Activated naive CD8-positive, alpha-beta T cell (primary cell): ENCODE data around the gene TSPAN19.
"Not testable (repeated sequence)": the region's sequence is repeated elsewhere in the genome, so short reads cannot be mapped to it uniquely, and the experiment has no call there.

Source experiments
- H3K27ac Mint-ChIP-seq: one replicate; pipeline ENCODE4 v1.8.0; 2021; ENCODE audit warnings: mixed read lengths
- H3K27me3 Mint-ChIP-seq: one replicate; pipeline ENCODE4 v1.8.0; 2021; ENCODE audit warnings: mixed read lengths
- H3K36me3 Mint-ChIP-seq: one replicate; pipeline ENCODE4 v1.8.0; 2021; ENCODE audit warnings: mixed read lengths
- H3K4me1 Mint-ChIP-seq: one replicate; pipeline ENCODE4 v1.8.0; 2021; ENCODE audit warnings: low read depth, mixed read lengths
- H3K4me3 Mint-ChIP-seq: one replicate; pipeline ENCODE4 v1.8.0; 2021; ENCODE audit warnings: mild to moderate bottlenecking, mixed read lengths
- H3K9me3 Mint-ChIP-seq: one replicate; pipeline ENCODE4 v1.8.0; 2021; ENCODE audit warnings: low read depth, mixed read lengths

TSPAN19 gene

DNA sequence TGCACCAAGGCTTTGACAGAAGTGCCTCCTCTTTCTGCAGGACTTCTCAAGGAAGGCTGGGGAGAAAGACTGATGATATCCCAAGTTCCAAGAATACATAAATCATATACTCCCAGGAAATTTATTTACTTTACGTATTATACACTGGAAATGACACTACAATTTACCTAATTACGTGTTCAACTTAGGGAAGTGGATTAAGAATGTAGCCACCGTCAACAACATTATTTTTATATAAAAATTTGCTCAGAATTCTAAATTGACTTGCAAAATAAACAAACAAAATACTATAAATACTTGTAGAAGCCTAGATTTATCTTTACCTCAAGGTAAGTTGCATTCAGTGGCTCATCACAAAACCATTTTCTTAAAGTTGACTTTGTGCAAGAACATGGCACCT is 18.9 kb downstream of the TSPAN19 start:
- H3K27me3 Mint-ChIP-seq, result no peaks in the 10 kb centered on the region

DNA sequence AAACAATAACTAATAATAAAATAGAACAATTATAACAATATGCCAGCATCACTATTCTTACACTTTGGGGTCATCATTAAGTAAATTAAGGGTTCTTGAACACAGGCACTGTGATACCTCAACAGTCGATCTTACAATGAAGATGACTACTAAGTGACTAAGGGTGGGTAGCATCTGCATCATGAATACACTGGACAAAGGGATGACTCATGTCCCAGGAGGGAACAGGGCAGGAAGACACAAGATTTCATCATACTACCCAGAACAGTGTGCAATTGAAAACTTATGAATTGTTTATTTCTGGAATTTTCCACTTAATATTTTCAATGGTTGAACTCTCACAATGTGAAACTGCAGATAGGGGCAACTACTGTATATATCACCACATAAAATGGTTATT is 19.7 kb downstream of the TSPAN19 start:
- Mint-ChIP-seq H3K36me3 (no peaks in the 10 kb centered on the region), H3K9me3 (no peaks in the 10 kb centered on the region), H3K4me3 (no peak overlapping the region), H3K4me1 (no peaks in the 10 kb centered on the region), H3K27ac (no peak overlapping the region), H3K27me3 (no peaks in the 10 kb centered on the region)

More for the DNA sequence above, 18.9 kb downstream of the TSPAN19 start:
- Mint-ChIP-seq H3K27ac (no peak overlapping the region), H3K4me1 (no peaks in the 10 kb centered on the region), H3K4me3 (no peak overlapping the region), H3K9me3 (no peaks in the 10 kb centered on the region), H3K36me3 (no peaks in the 10 kb centered on the region)

DNA sequence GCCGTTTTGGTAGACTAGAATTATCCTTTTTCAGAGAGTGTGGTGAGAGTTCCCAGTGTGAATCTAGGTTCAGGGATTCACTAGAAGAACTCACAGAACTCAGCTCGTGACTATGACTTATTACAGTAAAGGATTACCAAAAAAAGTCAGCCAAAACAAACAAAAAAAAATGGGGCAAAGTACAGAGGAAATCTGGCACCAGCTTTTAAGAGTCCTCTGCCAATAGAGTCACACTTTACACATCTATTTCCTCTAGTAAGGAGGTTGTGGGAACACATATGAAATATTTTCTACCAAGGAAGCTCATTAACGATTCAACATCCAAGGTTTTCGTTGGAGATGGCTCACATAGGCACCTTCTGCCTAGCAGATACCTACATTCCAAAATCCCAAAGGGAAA is 28.2 kb downstream of the TSPAN19 start:
- H3K27me3 Mint-ChIP-seq, result no peaks in the 10 kb centered on the region
- no peaks in the 10 kb centered on the region for H3K4me1 Mint-ChIP-seq
- H3K36me3 Mint-ChIP-seq, result no peaks in the 10 kb centered on the region
- no peaks in the 10 kb centered on the region for H3K9me3 Mint-ChIP-seq
- no peak overlapping the region for H3K4me3 Mint-ChIP-seq
- H3K27ac Mint-ChIP-seq, result no peak overlapping the region

DNA sequence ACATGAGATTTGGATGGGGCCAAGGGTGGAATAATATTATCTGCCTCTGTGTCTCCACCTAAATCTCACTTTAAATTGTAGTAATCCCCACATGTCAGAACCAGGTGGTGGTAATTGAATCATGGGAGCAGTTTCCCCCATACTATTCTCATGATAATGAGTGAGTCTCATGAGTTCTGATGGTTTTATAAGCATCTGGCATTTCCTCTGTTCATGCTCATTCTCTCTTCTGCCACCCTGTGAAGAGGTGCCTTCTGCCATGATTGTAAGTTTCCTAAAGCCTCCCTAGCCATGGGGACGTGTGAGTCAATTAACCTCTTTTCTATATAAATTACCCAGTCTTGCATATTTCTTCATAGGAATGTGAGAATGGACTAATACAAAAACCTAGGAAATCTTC is 29.9 kb downstream of the TSPAN19 start:
- no peaks in the 10 kb centered on the region for H3K9me3 Mint-ChIP-seq

DNA sequence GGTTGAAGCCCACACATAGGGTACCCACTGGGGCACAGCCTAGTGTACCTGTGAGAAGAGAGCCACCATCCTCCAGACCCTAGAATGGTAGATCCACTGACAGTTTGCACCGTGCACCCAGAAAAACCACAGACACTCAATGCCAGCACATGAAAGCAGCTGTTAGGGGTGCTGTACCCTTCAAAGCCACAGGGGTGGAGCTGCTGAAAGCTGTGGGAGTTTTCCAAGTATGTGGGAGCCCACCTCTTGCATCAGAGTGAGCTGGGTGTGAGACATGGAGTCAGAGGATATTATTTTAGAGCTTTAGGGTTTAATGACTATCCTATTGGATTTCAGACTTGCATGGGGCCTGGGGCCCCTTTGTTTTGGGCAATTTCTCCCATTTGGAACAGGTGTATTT is 30.5 kb downstream of the TSPAN19 start:
- H3K27ac Mint-ChIP-seq, result no peak overlapping the region
- H3K9me3 Mint-ChIP-seq, result no peaks in the 10 kb centered on the region
- no peaks in the 10 kb centered on the region for H3K27me3 Mint-ChIP-seq
- no peaks in the 10 kb centered on the region for H3K36me3 Mint-ChIP-seq
- H3K4me3 Mint-ChIP-seq, result no peak overlapping the region
- H3K4me1 Mint-ChIP-seq, result no peaks in the 10 kb centered on the region

More for the DNA sequence above, 29.9 kb downstream of the TSPAN19 start:
- H3K27ac Mint-ChIP-seq, result no peak overlapping the region
- H3K4me1 Mint-ChIP-seq, result no peaks in the 10 kb centered on the region
- no peaks in the 10 kb centered on the region for H3K36me3 Mint-ChIP-seq
- no peaks in the 10 kb centered on the region for H3K27me3 Mint-ChIP-seq
- H3K4me3 Mint-ChIP-seq, result no peak overlapping the region

DNA sequence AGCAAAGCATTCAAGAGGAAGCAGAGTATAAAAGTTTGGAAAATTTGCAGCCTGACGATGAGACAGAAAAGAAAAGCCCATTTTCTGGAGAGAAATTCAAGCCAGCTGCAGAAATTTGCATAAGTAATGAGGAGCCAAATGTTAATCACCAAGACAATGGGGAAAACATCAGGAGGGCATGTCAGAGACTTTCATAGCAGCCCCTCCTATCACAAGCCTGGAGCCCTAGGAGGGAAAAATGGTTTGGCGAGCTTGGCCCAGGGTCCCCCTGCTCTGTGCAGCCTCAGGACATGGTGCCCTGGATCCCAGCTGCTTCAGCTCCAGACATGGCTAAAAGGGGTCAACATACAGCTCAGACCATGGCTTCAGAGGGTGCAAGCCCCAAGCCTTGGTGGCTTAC is 31.0 kb downstream of the TSPAN19 start:
- not testable (repeated sequence) for H3K27ac Mint-ChIP-seq, H3K27me3 Mint-ChIP-seq, H3K4me3 Mint-ChIP-seq, H3K4me1 Mint-ChIP-seq, H3K9me3 Mint-ChIP-seq, H3K36me3 Mint-ChIP-seq

DNA sequence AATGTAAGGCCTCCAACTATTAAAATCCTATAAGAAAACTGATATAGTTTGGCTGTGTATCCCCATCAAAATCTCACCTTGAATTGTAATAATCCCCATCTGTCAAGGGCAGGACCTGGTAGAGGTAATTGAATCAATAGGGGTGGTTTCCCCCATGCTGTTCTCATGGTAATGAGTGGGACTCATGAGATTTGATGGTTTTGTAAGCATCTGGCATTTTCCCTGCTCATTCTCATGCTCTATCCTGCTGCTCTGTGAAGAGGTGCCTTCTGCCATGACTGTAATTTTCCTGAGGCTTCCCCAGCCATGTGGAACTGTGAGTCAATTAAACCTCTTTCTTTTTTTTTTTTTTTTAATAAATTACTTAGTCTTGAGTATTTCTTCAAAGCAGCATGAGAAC is 31.9 kb downstream of the TSPAN19 start:
- no peaks in the 10 kb centered on the region for H3K4me1 Mint-ChIP-seq
- no peaks in the 10 kb centered on the region for H3K36me3 Mint-ChIP-seq
- no peak overlapping the region for H3K27ac Mint-ChIP-seq
- H3K9me3 Mint-ChIP-seq, result no peaks in the 10 kb centered on the region
- H3K4me3 Mint-ChIP-seq, result no peak overlapping the region
- no peaks in the 10 kb centered on the region for H3K27me3 Mint-ChIP-seq

DNA sequence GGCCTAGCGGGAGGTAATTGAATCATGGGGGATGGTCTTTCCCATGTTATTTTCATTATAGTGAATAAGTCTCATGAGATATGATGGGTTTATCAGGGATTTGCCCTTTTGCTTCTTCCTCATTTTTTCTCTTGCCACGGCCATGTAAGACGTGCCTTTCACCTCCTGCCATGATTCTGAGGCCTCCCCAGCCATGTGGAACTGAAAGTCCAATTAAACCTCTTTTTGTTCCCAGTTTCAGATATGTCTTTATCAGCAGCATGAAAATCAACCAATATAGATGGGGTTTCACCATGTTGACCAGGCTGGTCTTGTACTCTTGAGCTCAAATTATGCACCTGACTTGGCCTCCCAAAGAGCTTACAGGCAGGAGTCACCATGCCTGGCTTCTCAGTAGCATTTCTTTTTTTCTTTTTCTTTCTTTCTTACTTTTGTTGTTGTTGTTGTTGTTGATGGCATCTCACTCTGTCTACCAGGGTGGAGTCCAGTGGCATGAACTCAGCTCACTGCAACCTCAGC is 33.2 kb downstream of the TSPAN19 start:
- H3K9me3 Mint-ChIP-seq, result no peaks in the 10 kb centered on the region
- no peak overlapping the region for H3K4me3 Mint-ChIP-seq
- no peaks in the 10 kb centered on the region for H3K27me3 Mint-ChIP-seq
- no peak overlapping the region for H3K27ac Mint-ChIP-seq
- H3K36me3 Mint-ChIP-seq, result no peaks in the 10 kb centered on the region
- H3K4me1 Mint-ChIP-seq, result no peaks in the 10 kb centered on the region

DNA sequence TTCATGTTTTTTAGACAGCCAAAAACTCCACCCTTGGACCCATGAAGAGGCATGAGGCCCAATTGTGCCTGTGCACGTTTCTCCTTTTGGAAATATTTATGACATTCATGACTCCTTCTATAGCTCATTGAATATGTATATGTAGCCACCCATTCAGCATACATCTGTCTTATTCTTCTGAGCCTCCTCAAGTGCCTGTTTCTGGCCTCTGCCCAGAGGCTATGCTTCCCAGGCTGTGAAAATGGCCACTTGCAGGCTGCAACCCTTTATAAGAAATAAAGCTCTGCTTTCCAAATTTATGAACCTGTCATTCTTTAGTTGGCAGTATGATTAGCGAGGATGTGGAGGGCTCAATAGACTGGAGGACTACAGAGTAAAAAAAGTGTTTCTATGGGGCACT is 35.3 kb downstream of the TSPAN19 start:
- no peaks in the 10 kb centered on the region for H3K4me1 Mint-ChIP-seq
- no peak overlapping the region for H3K27ac Mint-ChIP-seq
- H3K36me3 Mint-ChIP-seq, result no peaks in the 10 kb centered on the region
- H3K27me3 Mint-ChIP-seq, result no peaks in the 10 kb centered on the region
- H3K4me3 Mint-ChIP-seq, result no peak overlapping the region
- no peaks in the 10 kb centered on the region for H3K9me3 Mint-ChIP-seq

DNA sequence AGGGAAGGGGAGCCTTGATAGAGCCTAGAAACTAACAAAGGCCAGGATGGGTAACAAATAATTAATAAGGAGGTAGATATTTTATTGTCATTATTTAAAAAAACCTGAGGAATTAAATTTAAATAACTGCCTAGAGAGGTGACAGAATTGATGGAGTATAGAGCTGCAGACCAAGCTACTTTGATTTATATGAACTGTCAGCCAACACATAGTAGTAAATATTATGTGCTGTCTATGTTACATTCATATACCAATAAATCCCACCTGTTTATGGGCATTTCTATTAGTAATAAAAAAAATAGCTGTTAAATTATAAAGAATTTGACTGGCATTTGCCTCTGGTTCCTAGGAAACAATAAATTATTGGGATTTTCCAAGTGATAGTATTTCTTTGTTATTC is 37.7 kb downstream of the TSPAN19 start:
- no peaks in the 10 kb centered on the region for H3K9me3 Mint-ChIP-seq
- H3K27ac Mint-ChIP-seq, result no peak overlapping the region
- H3K36me3 Mint-ChIP-seq, result no peaks in the 10 kb centered on the region
- H3K4me3 Mint-ChIP-seq, result no peak overlapping the region
- H3K27me3 Mint-ChIP-seq, result no peaks in the 10 kb centered on the region
- H3K4me1 Mint-ChIP-seq, result peaks cover 14% of the 10 kb centered on the region

DNA sequence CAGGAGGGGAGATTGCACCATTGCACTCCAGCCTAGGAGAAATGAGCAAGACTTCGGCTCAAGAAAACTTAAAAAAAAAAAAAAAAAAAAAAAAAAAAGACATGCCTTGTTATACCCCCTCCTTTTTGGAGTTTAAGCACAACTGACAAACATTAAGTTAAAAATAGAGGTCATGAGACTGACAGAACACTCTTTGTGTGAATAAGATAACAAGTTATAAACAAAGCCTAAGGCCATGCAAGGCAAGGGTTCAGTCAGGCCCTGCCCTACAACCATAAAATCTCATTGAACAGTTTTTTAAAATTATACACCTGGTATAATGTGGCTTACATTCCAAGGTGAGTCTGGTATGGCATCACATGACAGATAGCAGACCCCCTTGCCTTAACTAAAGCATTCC is 39.3 kb downstream of the TSPAN19 start:
- Mint-ChIP-seq H3K36me3 (no peaks in the 10 kb centered on the region), H3K4me3 (no peak overlapping the region), H3K9me3 (no peaks in the 10 kb centered on the region), H3K27me3 (no peaks in the 10 kb centered on the region), H3K4me1 (peaks cover 14% of the 10 kb centered on the region), H3K27ac (no peak overlapping the region)

DNA sequence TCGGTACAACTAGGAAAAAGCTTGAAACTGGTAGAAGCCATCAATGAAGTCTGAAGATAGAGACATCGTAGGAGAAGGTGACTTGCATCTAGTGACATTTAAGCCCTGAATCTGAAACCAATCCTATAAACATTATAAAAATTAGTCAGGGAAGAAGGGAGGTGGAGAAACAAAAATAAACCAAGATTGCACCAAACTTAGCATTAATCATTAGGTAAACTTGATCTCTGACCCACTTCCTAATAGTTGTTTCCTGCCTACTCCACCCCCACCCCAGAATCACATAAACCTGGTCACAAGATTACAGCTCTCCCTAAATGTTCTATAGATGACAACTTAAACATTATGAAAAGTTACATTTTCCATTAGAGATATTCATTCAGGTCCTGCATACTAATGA is 40.4 kb downstream of the TSPAN19 start:
- no peak overlapping the region for H3K27ac Mint-ChIP-seq
- H3K9me3 Mint-ChIP-seq, result no peaks in the 10 kb centered on the region
- H3K27me3 Mint-ChIP-seq, result no peaks in the 10 kb centered on the region
- H3K36me3 Mint-ChIP-seq, result no peaks in the 10 kb centered on the region
- no peak overlapping the region for H3K4me3 Mint-ChIP-seq
- peaks cover 14% of the 10 kb centered on the region for H3K4me1 Mint-ChIP-seq

DNA sequence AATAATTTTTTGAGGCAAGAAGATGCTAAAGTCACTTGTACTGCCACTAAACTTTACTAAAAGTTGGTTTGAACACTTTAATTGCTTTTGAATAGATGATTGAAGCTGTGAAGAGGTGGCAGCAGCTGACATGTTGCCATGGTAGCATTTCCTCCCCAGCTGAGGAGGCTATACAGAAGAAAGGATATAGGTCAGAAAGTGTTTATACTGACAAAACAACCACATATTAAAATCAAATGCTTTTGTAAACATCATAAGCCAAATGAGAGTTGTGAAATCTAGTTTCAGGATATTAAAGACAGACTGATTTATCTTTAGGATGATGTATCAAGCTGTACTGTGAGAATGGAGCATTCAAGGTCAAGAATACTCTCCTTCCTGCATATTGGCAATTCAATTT is 41.7 kb downstream of the TSPAN19 start:
- Mint-ChIP-seq H3K4me3 (no peak overlapping the region), H3K4me1 (peaks cover 14% of the 10 kb centered on the region), H3K27ac (no peak overlapping the region), H3K9me3 (no peaks in the 10 kb centered on the region), H3K36me3 (no peaks in the 10 kb centered on the region), H3K27me3 (no peaks in the 10 kb centered on the region)

DNA sequence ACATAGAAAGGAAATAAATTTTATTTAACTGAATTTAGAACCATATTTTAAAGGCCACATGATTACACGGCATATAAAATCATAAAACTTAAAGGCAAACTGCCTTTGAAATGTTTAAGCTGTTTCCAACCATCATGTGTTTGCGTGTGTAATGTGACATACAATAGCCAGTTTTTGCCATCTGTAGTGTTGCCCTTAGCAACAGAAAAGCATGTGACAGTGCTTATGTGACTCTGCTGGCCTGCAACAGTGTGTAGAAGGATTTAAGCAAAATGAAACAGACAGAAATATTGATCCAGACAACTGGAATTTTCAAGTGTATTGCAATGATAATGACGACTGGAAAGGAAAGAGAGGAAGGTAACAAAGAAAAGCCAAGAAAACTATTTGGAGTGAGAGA is 49.5 kb downstream of the TSPAN19 start:
- no peaks in the 10 kb centered on the region for H3K4me1 Mint-ChIP-seq
- no peaks in the 10 kb centered on the region for H3K36me3 Mint-ChIP-seq
- no peak overlapping the region for H3K27ac Mint-ChIP-seq
- H3K9me3 Mint-ChIP-seq, result no peaks in the 10 kb centered on the region
- H3K27me3 Mint-ChIP-seq, result no peaks in the 10 kb centered on the region
- no peak overlapping the region for H3K4me3 Mint-ChIP-seq

DNA sequence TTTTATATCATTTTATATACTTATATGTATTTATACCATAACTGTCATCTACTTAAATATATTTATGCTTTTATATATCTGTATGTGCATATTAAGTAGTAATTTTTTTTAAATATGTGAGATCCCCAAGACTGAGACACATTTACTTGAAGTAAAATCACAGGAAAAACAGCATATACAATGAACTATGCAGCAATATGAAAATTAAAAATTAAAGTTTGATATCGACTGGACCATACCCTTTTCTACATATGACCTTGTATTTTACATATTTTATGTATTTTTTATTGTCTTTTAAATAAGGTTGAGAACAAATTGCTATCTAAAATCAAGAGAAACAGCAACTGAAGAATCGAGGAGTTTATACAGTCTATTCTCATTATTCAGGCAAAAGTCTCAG is 50.0 kb downstream of the TSPAN19 start:
- no peak overlapping the region for H3K27ac Mint-ChIP-seq
- no peaks in the 10 kb centered on the region for H3K4me1 Mint-ChIP-seq
- H3K9me3 Mint-ChIP-seq, result no peaks in the 10 kb centered on the region
- no peak overlapping the region for H3K4me3 Mint-ChIP-seq
- H3K27me3 Mint-ChIP-seq, result no peaks in the 10 kb centered on the region
- no peaks in the 10 kb centered on the region for H3K36me3 Mint-ChIP-seq

DNA sequence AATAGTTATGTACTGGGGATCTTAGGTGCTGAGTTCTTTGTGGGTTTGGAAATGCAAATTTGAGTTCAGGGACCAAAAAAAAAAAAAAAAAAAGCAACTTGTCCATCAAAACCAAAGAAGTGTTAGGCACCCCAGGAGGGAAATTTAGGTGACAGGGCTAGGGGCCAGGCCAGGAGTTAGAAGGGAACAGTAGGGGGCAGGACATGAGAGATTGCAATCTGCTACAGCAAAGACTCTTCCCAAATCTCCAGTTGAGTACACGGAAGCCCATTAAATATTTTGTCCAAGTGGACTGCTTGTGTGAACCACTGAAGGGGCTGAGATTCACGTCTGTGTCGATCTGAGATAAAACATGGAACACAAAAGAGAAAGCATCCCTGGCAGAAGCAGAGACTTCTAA is 52.8 kb downstream of the TSPAN19 start:
- H3K27me3 Mint-ChIP-seq, result no peaks in the 10 kb centered on the region
- no peaks in the 10 kb centered on the region for H3K9me3 Mint-ChIP-seq
- no peaks in the 10 kb centered on the region for H3K4me1 Mint-ChIP-seq
- H3K27ac Mint-ChIP-seq, result no peak overlapping the region
- no peaks in the 10 kb centered on the region for H3K36me3 Mint-ChIP-seq
- H3K4me3 Mint-ChIP-seq, result no peak overlapping the region

DNA sequence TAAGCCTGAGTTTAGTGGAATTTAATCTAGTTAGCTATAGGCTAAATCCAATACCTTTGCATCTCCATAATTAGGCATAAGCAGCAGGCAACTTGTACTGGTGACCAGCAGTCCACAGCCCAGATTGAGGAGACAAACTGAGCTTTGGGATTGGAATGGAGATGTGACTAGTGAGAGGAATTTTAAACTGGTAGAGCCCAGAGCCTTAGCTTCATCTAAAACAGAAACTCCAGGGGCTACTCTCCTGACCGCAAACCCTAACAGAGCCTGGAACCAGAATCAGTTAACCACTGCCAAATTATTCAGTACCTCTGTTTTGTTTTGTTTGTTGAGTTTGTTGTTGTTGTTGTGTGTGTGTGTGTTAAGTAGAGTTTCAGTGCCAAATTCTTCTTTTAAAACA is 53.2 kb downstream of the TSPAN19 start:
- H3K27ac Mint-ChIP-seq, result no peak overlapping the region
- H3K9me3 Mint-ChIP-seq, result no peaks in the 10 kb centered on the region
- H3K4me3 Mint-ChIP-seq, result no peak overlapping the region
- no peaks in the 10 kb centered on the region for H3K4me1 Mint-ChIP-seq
- no peaks in the 10 kb centered on the region for H3K36me3 Mint-ChIP-seq
- no peaks in the 10 kb centered on the region for H3K27me3 Mint-ChIP-seq
